ENCODE results near the gene KCTD3. TPM values are rescaled to one million over a fixed set of nuclear protein-coding genes. Genes with fewer than 3 reads are reported as not detected.

The KCTD3 gene
- total and polyA plus RNA-seq, 2 donors (not counting 3 experiments of a cell fraction or from before 2014, with no cell fraction given), result 19.1 to 28.3 TPM

- no peak for DNase-seq (ENCODE audit: low read depth, low spot score)
Observed at GRCh38 chr1:215568299-215568692, 1.2 kb downstream of the KCTD3 start.

DNA sequence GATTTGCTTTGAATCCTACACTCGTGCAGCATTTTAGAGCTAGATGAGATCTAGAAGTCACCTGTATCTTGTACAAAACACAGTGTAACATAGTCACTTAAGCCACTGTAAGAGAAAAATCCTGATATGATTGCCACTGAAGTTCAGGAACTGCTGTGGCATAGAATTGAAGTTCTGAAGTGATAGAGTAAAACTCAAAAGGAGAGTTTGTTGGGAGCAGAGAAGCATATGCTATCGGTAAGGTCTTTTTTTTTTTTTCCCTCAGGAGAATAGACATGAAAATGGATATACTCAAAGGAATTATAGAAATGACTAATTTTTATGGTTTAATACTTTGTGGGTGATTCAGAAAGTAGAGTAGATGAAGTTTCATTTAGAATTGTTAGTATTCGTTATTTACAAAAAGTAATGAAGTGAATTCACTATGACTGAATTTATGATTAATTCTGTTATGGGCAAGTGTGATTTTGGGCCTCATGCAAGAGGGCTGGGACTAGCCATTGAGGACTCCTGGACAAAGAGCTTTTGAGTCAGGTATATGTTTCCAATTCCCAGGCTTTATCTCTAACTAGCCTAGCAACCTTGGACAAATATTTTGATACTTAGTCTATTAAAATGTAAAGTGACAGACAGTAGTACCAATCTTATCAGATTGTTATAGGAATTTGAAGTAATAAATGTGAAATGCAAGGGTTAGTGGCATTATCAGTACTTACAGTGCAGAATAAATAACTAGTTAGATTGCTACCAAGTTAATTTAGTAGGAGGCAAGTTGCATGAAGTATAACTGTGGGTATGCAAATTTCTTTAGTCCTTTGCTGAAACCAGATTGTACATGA lies 3.1 kb downstream of the KCTD3 start:
- Histone ChIP-seq H2AFZ (ENCODE audit: low read depth, low read length) (no peak overlapping the region), H3K36me3 (ENCODE audit: control insufficient read depth in 2 of 2, extremely low read depth in 1 of 2, insufficient read depth in 2 of 2, low read length in 2 of 2) (no peaks in the 10 kb centered on the region), H3K4me2 (ENCODE audit: insufficient read depth, low read length) (no peak overlapping the region), H4K20me1 (replicated peaks; ENCODE audit: control insufficient read depth, extremely low read depth, insufficient read depth, low read length) (no peaks in the 10 kb centered on the region), H3K9me1 (replicated peaks; ENCODE audit: control insufficient read depth, extremely low read depth, insufficient read depth, low read length) (no peaks in the 10 kb centered on the region), H3K27me3 (ENCODE audit: control insufficient read depth in 2 of 2, insufficient read depth in 2 of 2, low read length in 2 of 2) (no peaks in the 10 kb centered on the region), H3K27ac (ENCODE audit: insufficient read depth, low read depth, low read length) (no peak overlapping the region), H3K9me3 (replicated peaks; ENCODE audit: control insufficient read depth, insufficient read depth, low read length) (no peaks in the 10 kb centered on the region), H3K79me2 (ENCODE audit: control insufficient read depth, insufficient read depth, low read length) (peaks cover 59% of the 10 kb centered on the region), H3K4me3 (replicated peaks in 1 of 3; ENCODE audit: insufficient read depth in 1 of 3, low read depth in 1 of 3, low read length in 3 of 3) (no peak overlapping the region), H3K9ac (replicated peaks; ENCODE audit: extremely low read depth, insufficient read depth, low read length) (no peak overlapping the region), H3K4me1 (ENCODE audit: control insufficient read depth, extremely low read depth, insufficient read depth, low read length) (peaks cover 20% of the 10 kb centered on the region)
- no TSS peak for BruUV-seq (replicated peaks)
- ChIA-PET CTCF (interaction anchor here (0.7 kb wide), 1 partner anchor 9 kb away, joined by 5 read pairs; no protein-coding TSS in a partner anchor), POLR2A (no interaction called here)
- intact Hi-C loops (cut with micrococcal nuclease) (loop anchor here (1.0 to 5.0 kb wide), 4 partner anchors 37 to 1583 kb away; partner anchors contain the start of gene PROX1), dilution Hi-C loops (cut with MboI; ENCODE audit: extremely low pct_ligation_motif_present, low sequenced_read_pairs) (no loop called here)
- FAIRE-seq (no peak), DNase-seq (ENCODE audit: low read depth, low spot score) (peak; percentile 2)
- TF ChIP-seq MYC (IDR thresholded peaks at IDR 0.05; ENCODE audit: low read depth, low read length), result no peak

More at GRCh38 chr1:215568299-215568692, 1.2 kb downstream of the KCTD3 start:
- Histone ChIP-seq H3K4me2 (ENCODE audit: insufficient read depth, low read length) (peak overlapping the region; percentile 68), H3K9me1 (replicated peaks; ENCODE audit: control insufficient read depth, extremely low read depth, insufficient read depth, low read length) (no peaks in the 10 kb centered on the region), H3K9me3 (replicated peaks; ENCODE audit: control insufficient read depth, insufficient read depth, low read length) (no peaks in the 10 kb centered on the region), H3K27me3 (ENCODE audit: control insufficient read depth in 2 of 2, insufficient read depth in 2 of 2, low read length in 2 of 2) (no peaks in the 10 kb centered on the region), H3K36me3 (ENCODE audit: control insufficient read depth in 2 of 2, extremely low read depth in 1 of 2, insufficient read depth in 2 of 2, low read length in 2 of 2) (no peaks in the 10 kb centered on the region), H3K27ac (ENCODE audit: insufficient read depth, low read depth, low read length) (peak overlapping the region; percentile 91), H4K20me1 (replicated peaks; ENCODE audit: control insufficient read depth, extremely low read depth, insufficient read depth, low read length) (no peaks in the 10 kb centered on the region), H3K79me2 (ENCODE audit: control insufficient read depth, insufficient read depth, low read length) (peaks cover 56% of the 10 kb centered on the region), H3K4me3 (replicated peaks in 1 of 3; ENCODE audit: insufficient read depth in 1 of 3, low read depth in 1 of 3, low read length in 3 of 3) (peak overlapping the region; percentile 29 to 94 (median 85)), H3K9ac (replicated peaks; ENCODE audit: extremely low read depth, insufficient read depth, low read length) (peak overlapping the region; percentile 94), H3K4me1 (ENCODE audit: control insufficient read depth, extremely low read depth, insufficient read depth, low read length) (peaks cover 20% of the 10 kb centered on the region), H2AFZ (ENCODE audit: low read depth, low read length) (peak overlapping the region; percentile 89)
- TF ChIP-seq FOS (IDR thresholded peaks at IDR 0.05; ENCODE audit: borderline replicate concordance, insufficient read depth, low read length), result peak; percentile 59
- TF ChIP-seq MYC (IDR thresholded peaks at IDR 0.05; ENCODE audit: low read depth, low read length), result no peak
- peak; percentile 11 for TF ChIP-seq JUN (IDR thresholded peaks at IDR 0.05; ENCODE audit: borderline replicate concordance, insufficient read depth, insufficient read length, low read depth)
- dilution Hi-C loops (cut with MboI; ENCODE audit: extremely low pct_ligation_motif_present, low sequenced_read_pairs) (no loop called here), intact Hi-C loops (cut with micrococcal nuclease) (loop anchor here (2.0 to 5.0 kb wide), 3 partner anchors 39 to 1581 kb away; partner anchors contain the start of gene PROX1)
- CTCF ChIA-PET, result interaction anchor here (1.0 to 1.5 kb wide), 2 partner anchors 12 to 28 kb away, joined by 3 to 6 read pairs; no protein-coding TSS in a partner anchor
- POLR2A ChIA-PET, result interaction anchor here (0.7 kb wide), 1 partner anchor 496 kb away, joined by 3 read pairs; no protein-coding TSS in a partner anchor
- peak; percentile 62 for FAIRE-seq
- no TSS peak for BruUV-seq (replicated peaks)
